ENCODE results near the gene MLLT6.

The MLLT6 gene

DNA sequence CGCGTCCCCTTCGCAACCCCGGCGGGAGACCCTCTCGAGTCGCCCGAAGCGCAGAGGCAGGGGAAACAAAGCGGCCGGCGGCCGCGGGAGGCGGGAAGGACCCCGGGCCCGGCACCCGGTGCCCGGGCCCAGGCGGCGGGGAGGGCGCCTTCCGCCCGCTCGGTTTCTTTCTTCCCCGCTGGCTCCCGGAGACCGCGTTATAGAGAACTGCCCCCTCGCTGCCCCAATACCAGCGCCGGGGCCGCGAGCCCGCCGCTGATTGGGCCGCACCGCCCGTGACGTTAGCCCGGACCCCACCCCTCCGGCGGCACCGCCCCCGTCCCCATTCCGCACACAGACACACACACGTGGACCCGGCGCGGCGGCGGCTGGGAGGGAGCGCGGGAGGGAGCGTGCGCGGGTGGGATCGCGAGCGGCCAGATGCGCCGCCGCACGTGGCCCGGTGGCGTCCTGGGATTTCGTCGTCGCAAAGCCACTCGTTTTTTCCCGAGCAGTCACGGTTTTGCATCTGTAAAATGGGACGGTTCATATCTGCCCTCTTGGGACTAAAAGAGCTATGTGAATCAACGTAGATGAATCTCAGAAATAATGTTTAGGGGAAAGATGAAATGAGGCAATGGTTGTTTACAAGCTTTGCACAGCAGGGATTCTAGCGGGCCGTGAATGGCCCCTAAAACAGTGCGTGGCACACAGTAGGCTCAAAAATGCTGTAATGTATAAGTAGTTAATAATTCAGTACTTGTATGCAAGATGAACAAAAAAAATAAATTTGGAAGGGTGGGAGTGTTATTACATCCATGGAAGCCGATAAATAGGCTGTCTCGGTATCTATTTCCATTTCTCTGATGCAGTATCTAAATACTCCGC is 30.1 kb upstream of the MLLT6 start, which contains the start of gene EPOP:
EPOP (minus strand) TSS at position 209 of the 867 bp plus-strand sequence. CDS start 462 bp downstream, outside the sequence.
- peak; percentile 89 to 96 (median 92) for DNase-seq

GRCh38 chr17:38676706-38677504 is 28.2 kb upstream of the MLLT6 start:
- peak; percentile 92 to 96 (median 92) for DNase-seq

- no peak for DNase-seq
Measured at GRCh38 chr17:38677819-38678218, 27.3 kb upstream of the MLLT6 start.

GRCh38 chr17:38681096-38681495 is 24.0 kb upstream of the MLLT6 start:
- no peak for DNase-seq

DNA sequence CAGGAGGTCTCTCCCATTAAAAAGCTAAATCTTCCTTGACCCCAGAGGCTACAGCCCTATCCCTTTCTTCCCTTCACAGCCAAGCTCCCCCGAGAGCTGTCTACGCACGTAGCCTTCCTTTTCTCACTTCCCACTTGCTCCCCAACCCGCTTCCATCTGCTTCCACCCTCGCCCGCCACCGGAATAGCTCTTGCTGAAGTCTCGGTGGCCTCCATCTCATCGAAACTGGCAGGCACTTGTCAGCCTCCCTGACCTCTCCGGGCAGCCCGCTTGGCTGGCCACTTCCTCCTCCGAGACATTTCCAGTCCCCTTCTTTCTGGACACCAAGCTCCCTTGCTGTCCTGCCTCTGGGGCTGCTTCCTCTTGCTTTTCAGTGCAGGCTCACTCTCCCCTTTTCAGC is 19.6 kb upstream of the MLLT6 start:
- DNase-seq, result peak; percentile 81 to 92 (median 89)

- peak; percentile 21 to 64 (median 60) for DNase-seq
Measured at GRCh38 chr17:38687286-38687685, 17.8 kb upstream of the MLLT6 start.

GRCh38 chr17:38690386-38690785 is 14.7 kb upstream of the MLLT6 start:
- no peak for DNase-seq

DNA sequence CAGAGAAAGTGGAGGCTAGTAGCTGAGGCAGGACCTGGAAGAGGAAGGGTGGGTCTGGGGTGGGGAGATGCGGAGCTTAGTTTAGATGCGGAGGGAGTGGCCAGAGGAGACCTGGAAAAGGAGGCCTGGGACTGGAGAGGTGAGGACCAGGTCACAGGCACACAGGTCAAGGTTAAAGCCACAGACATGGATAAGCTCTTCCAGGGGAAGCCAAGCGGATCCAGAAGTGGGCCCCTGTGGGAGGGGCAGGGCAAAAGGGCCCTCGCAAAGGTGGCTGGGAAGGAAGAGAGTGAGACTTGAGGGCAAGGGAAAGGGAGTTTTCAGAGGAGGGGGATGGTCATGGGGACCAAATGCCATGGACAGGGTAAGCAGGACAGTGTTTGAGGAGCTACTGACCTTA is 13.9 kb upstream of the MLLT6 start:
- no peak for DNase-seq

GRCh38 chr17:38693700-38694329 is 11.3 kb upstream of the MLLT6 start:
- no peak for DNase-seq

GRCh38 chr17:38697061-38697820 is 7.8 kb upstream of the MLLT6 start:
- no peak for DNase-seq

DNA sequence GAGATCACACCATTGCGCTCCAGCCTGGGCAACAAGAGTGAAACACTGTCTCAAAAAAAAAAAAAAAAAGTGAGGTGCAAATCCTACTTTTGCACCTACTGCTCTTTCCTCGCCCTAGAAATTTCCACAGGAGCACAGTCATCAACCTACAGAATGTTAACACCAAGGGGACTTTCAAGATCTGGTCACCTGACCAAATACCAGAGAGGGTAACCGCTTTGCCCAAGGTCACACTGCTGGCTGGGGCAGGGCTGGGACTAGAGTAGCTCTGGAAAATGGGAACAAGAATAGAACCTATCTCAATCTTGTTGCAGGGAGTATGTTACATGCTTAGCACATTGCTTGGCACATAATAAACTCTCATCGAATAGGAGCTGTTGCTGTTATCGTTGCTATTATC is 6.3 kb upstream of the MLLT6 start:
- peak in 3 of 4 experiments; percentile 24 to 31 (median 25) for DNase-seq

GRCh38 chr17:38701504-38702165 is 3.4 kb upstream of the MLLT6 start:
- peak; percentile 91 to 99 (median 94) for DNase-seq

- DNase-seq, result peak; percentile 91 to 96 (median 93)
Measured at GRCh38 chr17:38702166-38702915, 2.7 kb upstream of the MLLT6 start.

DNA sequence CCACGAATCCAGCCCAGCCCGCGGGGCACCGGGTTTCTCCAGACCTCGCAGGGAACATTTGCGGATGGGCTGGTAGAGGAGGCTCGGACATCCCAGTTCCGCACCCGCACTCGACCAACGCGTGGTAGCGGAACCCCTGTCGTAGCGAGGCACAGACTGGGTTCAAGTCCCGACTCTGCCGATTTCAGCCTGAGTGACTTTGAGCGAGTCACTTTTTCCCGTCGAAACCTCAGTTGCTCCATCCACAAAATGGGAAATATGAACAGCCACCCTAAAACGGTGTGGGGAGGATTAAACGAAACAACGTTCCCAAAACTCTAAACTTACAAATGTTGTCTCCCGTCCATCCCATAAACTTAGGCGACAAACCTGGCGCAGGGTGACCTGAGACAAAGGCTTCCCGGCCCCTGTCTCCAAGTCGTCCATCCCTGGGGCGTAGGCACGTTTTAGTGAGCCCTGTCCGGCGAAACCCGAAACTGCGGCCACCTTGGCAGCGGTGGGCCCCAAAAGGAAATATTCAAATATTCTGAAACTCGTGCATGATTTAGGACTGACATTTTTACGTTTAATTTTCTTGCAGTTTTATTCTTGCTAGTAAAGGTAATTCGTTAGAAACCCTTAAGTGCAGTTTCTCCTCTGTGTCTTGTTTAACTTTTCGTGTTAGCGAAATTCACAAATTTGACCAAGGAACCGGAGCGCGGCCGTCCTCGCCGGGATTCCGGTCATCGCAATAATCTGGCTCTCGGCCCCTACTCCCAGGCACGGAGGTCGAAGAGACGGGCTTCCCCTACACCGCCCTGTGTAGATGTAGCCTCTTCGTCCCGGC is 1.9 kb upstream of the MLLT6 start:
- DNase-seq, result peak; percentile 44 to 74 (median 64)

GRCh38 chr17:38703742-38704605 is 1.1 kb upstream of the MLLT6 start:
- DNase-seq, result peak; percentile 58 to 78 (median 72)

GRCh38 chr17:38705523-38705802 is 390 bp downstream of the MLLT6 start:
- peak in 1 of 4 experiments; percentile 41 for DNase-seq

- DNase-seq, result no peak
Measured at GRCh38 chr17:38705803-38706504, 881 bp downstream of the MLLT6 start.

DNA sequence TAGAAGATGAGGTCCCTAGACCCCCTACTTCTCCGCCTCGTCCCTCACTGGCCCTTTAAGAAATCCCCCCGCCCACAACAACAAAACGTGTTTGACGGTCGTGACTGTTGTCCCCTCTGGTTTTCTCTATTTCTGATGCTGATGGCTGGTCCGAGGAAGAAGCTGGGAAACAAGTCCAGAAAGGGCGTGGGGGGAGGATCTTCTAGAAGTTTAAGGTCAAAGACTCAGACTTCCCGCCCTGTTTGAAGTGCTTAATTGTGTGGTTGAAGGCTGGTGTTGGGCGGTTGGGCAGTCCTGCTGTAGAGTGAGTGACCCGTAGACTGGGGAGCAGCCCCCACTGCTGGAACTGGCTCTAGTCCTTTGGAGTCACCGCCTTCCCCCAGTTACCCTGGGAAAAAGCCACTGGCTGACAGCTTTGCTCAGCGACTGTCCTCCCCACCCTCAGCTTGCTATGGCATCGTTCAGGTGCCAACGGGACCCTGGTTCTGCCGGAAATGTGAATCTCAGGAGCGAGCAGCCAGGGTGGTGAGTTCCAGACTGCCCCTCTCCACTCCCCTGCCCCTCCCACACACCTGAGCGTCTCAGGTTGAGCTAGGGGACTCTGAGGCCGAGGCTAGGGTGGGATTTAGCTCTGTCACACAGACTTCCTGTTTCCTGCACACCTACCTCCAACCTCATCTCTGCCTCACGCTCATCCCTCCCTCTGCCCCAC is 1.6 kb downstream of the MLLT6 start:
- DNase-seq, result peak in 3 of 4 experiments; percentile 42 to 59 (median 52)

Data from suppressor macrophage (primary cell).